Neural cell (in vitro differentiated cells): Measurements from ENCODE around the gene LRBA. TPM values are rescaled to one million over a fixed set of nuclear protein-coding genes. Genes with fewer than 3 reads are reported as not detected.

Source experiments
- H2AFZ ChIP-seq: fragments of 200-600, 300-800 bp; sonication (generic), shearing (Covaris generic); 2 replicates; pipeline ENCODE4 v1.6.0; 2014; ENCODE audit warnings: low read depth, mild to moderate bottlenecking, antibody characterized with exemption, low read length, moderate library complexity
- H3F3A ChIP-seq: fragments of 200-600 bp; shearing (Covaris generic); 2 replicates; pipeline ENCODE4 v1.6.1; 2016; ENCODE audit warnings: mild to moderate bottlenecking, moderate library complexity, mixed read lengths, antibody characterized with exemption, low read length; ENCODE audit not compliant: insufficient read depth, poor library complexity, severe bottlenecking
- H3K27ac ChIP-seq: fragments of 200-600, 300-800 bp; sonication (generic), shearing (Covaris generic); 2 replicates; pipeline ENCODE4 v1.5.1; 2014; ENCODE audit warnings: mild to moderate bottlenecking, low read length, moderate library complexity
- H3K27me3 ChIP-seq: fragments of 300-800, 200-600 bp; sonication (generic), shearing (Covaris generic); 2 replicates; pipeline ENCODE4 v1.6.0; 2014; ENCODE audit warnings: mild to moderate bottlenecking, low read depth, low read length, moderate library complexity; ENCODE audit not compliant: insufficient read depth
- H3K36me3 ChIP-seq: fragments of 300-800, 200-600 bp; sonication (generic), shearing (Covaris generic); 2 replicates; pipeline ENCODE4 v1.5.1; 2014; ENCODE audit warnings: mild to moderate bottlenecking, antibody characterized with exemption, low read length, moderate library complexity; ENCODE audit not compliant: insufficient read depth
- H3K4me2 ChIP-seq: fragments of 300-800, 200-600 bp; sonication (generic), shearing (Covaris generic); 2 replicates; pipeline ENCODE4 v1.6.0; 2014; ENCODE audit warnings: mild to moderate bottlenecking, low read length
- H3K4me3 ChIP-seq: fragments of 300-800, 200-600 bp; sonication (generic), shearing (Covaris generic); 2 replicates; pipeline ENCODE4 v1.5.1; 2014; ENCODE audit warnings: mild to moderate bottlenecking, low read length, moderate library complexity
- H3K79me2 ChIP-seq: fragments of 200-600 bp; shearing (Covaris generic); replicated peaks from 2 replicates; pipeline ENCODE4 v1.6.0; 2014; ENCODE audit warnings: mild to moderate bottlenecking, low read length, moderate library complexity; ENCODE audit not compliant: insufficient read depth
- H3K9ac ChIP-seq: fragments of 300-800, 200-600 bp; sonication (generic), shearing (Covaris generic); 2 replicates; pipeline ENCODE4 v1.6.1; 2016; ENCODE audit warnings: mild to moderate bottlenecking, low read length, mixed read lengths
- H3K9me2 ChIP-seq: fragments of 200-600 bp; shearing (Covaris generic); 2 replicates; pipeline ENCODE4 v1.6.1; 2016; ENCODE audit warnings: mild to moderate bottlenecking, low read length, mixed read lengths; ENCODE audit not compliant: insufficient read depth
- H3K9me3 ChIP-seq: fragments of 200-600, 300-800 bp; sonication (generic), shearing (Covaris generic); 2 replicates; pipeline ENCODE4 v1.6.1; 2016; ENCODE audit warnings: mild to moderate bottlenecking, mixed run types, low read length, moderate library complexity, mixed read lengths
- H4K20me1 ChIP-seq: fragments of 200-600 bp; shearing (Covaris generic); 2 replicates; pipeline ENCODE4 v1.6.1; 2016; ENCODE audit warnings: mild to moderate bottlenecking, mixed run types; ENCODE audit not compliant: insufficient read depth
- CTCF ChIP-seq: fragments of 450-650 bp; IDR thresholded peaks from 2 replicates; pipeline ENCODE4 v1.5.1; 2014; ENCODE audit warnings: antibody characterized with exemption, mild to moderate bottlenecking, moderate library complexity; ENCODE audit not compliant: poor library complexity, severe bottlenecking
- EP300 ChIP-seq: fragments of 450-650 bp; conservative IDR thresholded peaks from 2 replicates; pipeline ENCODE4 v1.6.1; 2014; ENCODE audit warnings: antibody characterized with exemption, mild to moderate bottlenecking, moderate library complexity; ENCODE audit not compliant: poor library complexity, severe bottlenecking
- EZH2 ChIP-seq: fragments of 200-600, 300-800 bp; shearing (Covaris generic), sonication (generic); IDR thresholded peaks from 2 replicates; pipeline ENCODE4 v1.6.1; 2014; ENCODE audit warnings: antibody characterized with exemption, low read length, borderline replicate concordance, mild to moderate bottlenecking; ENCODE audit not compliant: insufficient read depth, poor library complexity, severe bottlenecking
- MXI1 ChIP-seq: fragments of 450-650 bp; conservative IDR thresholded peaks from 2 replicates; pipeline ENCODE4 v1.6.1; 2014; ENCODE audit warnings: antibody characterized with exemption, mild to moderate bottlenecking; ENCODE audit not compliant: poor library complexity, severe bottlenecking
- POLR2AphosphoS5 ChIP-seq: IDR thresholded peaks from 2 replicates; pipeline ENCODE4 v1.6.1; 2012
- RAD21 ChIP-seq: fragments of 450-650 bp; conservative IDR thresholded peaks from 2 replicates; pipeline ENCODE4 v1.6.1; 2014; ENCODE audit warnings: antibody characterized with exemption, mild to moderate bottlenecking, moderate library complexity
- REST ChIP-seq: IDR thresholded peaks from 2 replicates; pipeline ENCODE4 v1.6.1; 2012; ENCODE audit warnings: borderline replicate concordance
- SMC3 ChIP-seq: fragments of 450-650 bp; conservative IDR thresholded peaks from 2 replicates; pipeline ENCODE4 v1.6.1; 2014; ENCODE audit warnings: antibody characterized with exemption, mild to moderate bottlenecking, moderate library complexity; ENCODE audit not compliant: poor library complexity
- TAF1 ChIP-seq: IDR thresholded peaks from 2 replicates; pipeline ENCODE4 v1.6.1; 2012; ENCODE audit warnings: low read depth
- polyA plus RNA-seq: library from polyadenylated mRNA; depleted of rRNA; stranded (reverse); fragments of >200 nt; gene quantifications from 2 replicates; pipeline ENCODE4 v1.2.3, GENCODE V29; 2014

LRBA gene
- polyA plus RNA-seq, 1 donor from 2014 or later, result 7.1 TPM

GRCh38 chr4:150855981-150856510 lies 159.0 kb downstream of the LRBA start:
- Histone ChIP-seq H3K9me3 (no peaks in the 10 kb centered on the region), H3K36me3 (no peaks in the 10 kb centered on the region), H3K4me2 (no peak overlapping the region), H2AFZ (no peak overlapping the region), H3K4me3 (no peak overlapping the region), H3K79me2 (no peaks in the 10 kb centered on the region), H4K20me1 (no peaks in the 10 kb centered on the region), H3F3A (no peaks in the 10 kb centered on the region), H3K9me2 (no peaks in the 10 kb centered on the region), H3K27me3 (no peaks in the 10 kb centered on the region), H3K9ac (no peak overlapping the region), H3K27ac (no peak overlapping the region)
- TF ChIP-seq EZH2 (no peak), TAF1 (no peak), EP300 (no peak), RAD21 (no peak), POLR2AphosphoS5 (no peak), SMC3 (no peak), CTCF (no peak), REST (no peak), MXI1 (no peak)

GRCh38 chr4:150854600-150854999 lies 160.5 kb downstream of the LRBA start:
- Histone ChIP-seq H3K9me3 (no peaks in the 10 kb centered on the region), H3F3A (no peaks in the 10 kb centered on the region), H3K9ac (no peak overlapping the region), H3K27me3 (no peaks in the 10 kb centered on the region), H4K20me1 (no peaks in the 10 kb centered on the region), H3K4me2 (no peak overlapping the region), H3K4me3 (no peak overlapping the region), H3K27ac (no peak overlapping the region), H3K79me2 (no peaks in the 10 kb centered on the region), H3K36me3 (no peaks in the 10 kb centered on the region), H3K9me2 (no peaks in the 10 kb centered on the region), H2AFZ (no peak overlapping the region)
- no peak for TF ChIP-seq MXI1
- TF ChIP-seq RAD21, result no peak

- TF ChIP-seq MXI1, result no peak
- TF ChIP-seq SMC3, result no peak
- TF ChIP-seq CTCF, result no peak
- no peak for TF ChIP-seq POLR2AphosphoS5
- TF ChIP-seq REST, result no peak
- TF ChIP-seq EP300, result no peak
- no peak for TF ChIP-seq EZH2
- TF ChIP-seq RAD21, result no peak
- no peak for TF ChIP-seq TAF1
- Histone ChIP-seq H4K20me1 (no peaks in the 10 kb centered on the region), H3K9me3 (no peaks in the 10 kb centered on the region), H2AFZ (no peak overlapping the region), H3F3A (no peaks in the 10 kb centered on the region), H3K36me3 (no peaks in the 10 kb centered on the region), H3K4me2 (no peak overlapping the region), H3K79me2 (no peaks in the 10 kb centered on the region), H3K9me2 (no peaks in the 10 kb centered on the region), H3K27me3 (no peaks in the 10 kb centered on the region), H3K9ac (no peak overlapping the region), H3K27ac (no peak overlapping the region), H3K4me3 (no peak overlapping the region)
Measured at GRCh38 chr4:150853882-150854281, 161.2 kb downstream of the LRBA start.
